ENCODE measurements around the gene HS1BP3. TPM values are rescaled to one million over a fixed set of nuclear protein-coding genes. Genes with fewer than 3 reads are reported as not detected.

Gene HS1BP3
- total RNA-seq, 1 donor from 2014 or later: 33.2 TPM

GRCh38 chr2:20588918-20589871 is 61.7 kb downstream of the HS1BP3 start:
- H3K27ac Mint-ChIP-seq (ENCODE audit: unreplicated experiment): no peak overlapping the region
- no peaks in the 10 kb centered on the region for H3K36me3 Mint-ChIP-seq (ENCODE audit: low read depth)
- no peaks in the 10 kb centered on the region for H3K9me3 Mint-ChIP-seq (ENCODE audit: low read depth)
- H3K27me3 Mint-ChIP-seq (ENCODE audit: low read depth): no peaks in the 10 kb centered on the region
- peak; percentile 39 for DNase-seq (ENCODE audit: low spot score)
- H3K4me3 Mint-ChIP-seq (ENCODE audit: unreplicated experiment): no peak overlapping the region
- no peak for TF ChIP-seq CTCF (IDR thresholded peaks at IDR 0.05)
- H3K4me1 Mint-ChIP-seq (ENCODE audit: low read depth): peaks cover 61% of the 10 kb centered on the region

- H3K27ac Mint-ChIP-seq (ENCODE audit: unreplicated experiment): no peak overlapping the region
- H3K36me3 Mint-ChIP-seq (ENCODE audit: low read depth): no peaks in the 10 kb centered on the region
- H3K4me1 Mint-ChIP-seq (ENCODE audit: low read depth): peaks cover 59% of the 10 kb centered on the region
- no peaks in the 10 kb centered on the region for H3K9me3 Mint-ChIP-seq (ENCODE audit: low read depth)
- no peaks in the 10 kb centered on the region for H3K27me3 Mint-ChIP-seq (ENCODE audit: low read depth)
- TF ChIP-seq CTCF (IDR thresholded peaks at IDR 0.05): no peak
- DNase-seq (ENCODE audit: low spot score): peak; percentile 68
- H3K4me3 Mint-ChIP-seq (ENCODE audit: unreplicated experiment): no peak overlapping the region
These were observed 64.9 kb downstream of the HS1BP3 start for GRCh38 chr2:20585710-20586594.

DNA sequence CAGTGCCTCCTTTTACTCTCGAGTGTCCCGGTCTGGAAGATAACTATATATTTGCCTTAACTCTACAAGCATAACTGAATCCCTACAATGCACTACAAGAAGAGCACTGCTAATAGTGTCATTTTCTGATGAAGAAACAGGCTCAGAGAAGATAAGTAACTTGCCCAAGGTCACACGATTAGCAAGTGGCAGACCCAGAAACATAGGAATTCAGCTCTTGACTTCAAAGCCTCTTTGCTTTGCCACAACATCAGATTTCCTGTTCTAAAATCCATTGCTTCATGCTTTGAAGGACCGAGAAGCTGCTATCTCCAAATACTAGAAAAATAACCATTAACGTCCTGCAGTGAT is 65.6 kb downstream of the HS1BP3 start:
- no peak overlapping the region for H3K27ac Mint-ChIP-seq (ENCODE audit: unreplicated experiment)
- H3K4me3 Mint-ChIP-seq (ENCODE audit: unreplicated experiment): no peak overlapping the region
- H3K27me3 Mint-ChIP-seq (ENCODE audit: low read depth): no peaks in the 10 kb centered on the region
- H3K36me3 Mint-ChIP-seq (ENCODE audit: low read depth): no peaks in the 10 kb centered on the region
- no peak for DNase-seq (ENCODE audit: low spot score)
- H3K4me1 Mint-ChIP-seq (ENCODE audit: low read depth): peaks cover 59% of the 10 kb centered on the region
- no peak for TF ChIP-seq CTCF (IDR thresholded peaks at IDR 0.05)
- H3K9me3 Mint-ChIP-seq (ENCODE audit: low read depth): no peaks in the 10 kb centered on the region

GRCh38 chr2:20584399-20585358 is 66.2 kb downstream of the HS1BP3 start:
- H3K27ac Mint-ChIP-seq (ENCODE audit: unreplicated experiment): peak overlapping the region; percentile 87
- peak; percentile 77 for DNase-seq (ENCODE audit: low spot score)
- H3K4me3 Mint-ChIP-seq (ENCODE audit: unreplicated experiment): no peak overlapping the region
- no peaks in the 10 kb centered on the region for H3K36me3 Mint-ChIP-seq (ENCODE audit: low read depth)
- H3K27me3 Mint-ChIP-seq (ENCODE audit: low read depth): no peaks in the 10 kb centered on the region
- no peak for TF ChIP-seq CTCF (IDR thresholded peaks at IDR 0.05)
- no peaks in the 10 kb centered on the region for H3K9me3 Mint-ChIP-seq (ENCODE audit: low read depth)
- H3K4me1 Mint-ChIP-seq (ENCODE audit: low read depth): peaks cover 59% of the 10 kb centered on the region
